Measurements from ENCODE around the gene HPCAL4. TPM values are rescaled to one million over a fixed set of nuclear protein-coding genes. Genes with fewer than 3 reads are reported as not detected.
A peak's percentile ranks its signal among the peaks of the same experiment; 100 is the strongest.

Gene HPCAL4
- polyA plus RNA-seq, 1 experiment: not detected

- ChIA-PET POLR2A (no interaction called here), CTCF (interaction anchor here (0.6 to 10.0 kb wide), 2 partner anchors 19 to 564 kb away, joined by 3 to 137 read pairs; no protein-coding TSS in a partner anchor)
- Histone ChIP-seq H3K36me3 (ENCODE audit: control insufficient read depth, insufficient read depth, low read length) (no peaks in the 10 kb centered on the region), H3K27me3 (ENCODE audit: control insufficient read depth, insufficient read depth, low read length) (peaks cover 37% of the 10 kb centered on the region), H3K4me3 (ENCODE audit: low read depth, low read length) (no peak overlapping the region)
- TF ChIP-seq, protein P1, sequence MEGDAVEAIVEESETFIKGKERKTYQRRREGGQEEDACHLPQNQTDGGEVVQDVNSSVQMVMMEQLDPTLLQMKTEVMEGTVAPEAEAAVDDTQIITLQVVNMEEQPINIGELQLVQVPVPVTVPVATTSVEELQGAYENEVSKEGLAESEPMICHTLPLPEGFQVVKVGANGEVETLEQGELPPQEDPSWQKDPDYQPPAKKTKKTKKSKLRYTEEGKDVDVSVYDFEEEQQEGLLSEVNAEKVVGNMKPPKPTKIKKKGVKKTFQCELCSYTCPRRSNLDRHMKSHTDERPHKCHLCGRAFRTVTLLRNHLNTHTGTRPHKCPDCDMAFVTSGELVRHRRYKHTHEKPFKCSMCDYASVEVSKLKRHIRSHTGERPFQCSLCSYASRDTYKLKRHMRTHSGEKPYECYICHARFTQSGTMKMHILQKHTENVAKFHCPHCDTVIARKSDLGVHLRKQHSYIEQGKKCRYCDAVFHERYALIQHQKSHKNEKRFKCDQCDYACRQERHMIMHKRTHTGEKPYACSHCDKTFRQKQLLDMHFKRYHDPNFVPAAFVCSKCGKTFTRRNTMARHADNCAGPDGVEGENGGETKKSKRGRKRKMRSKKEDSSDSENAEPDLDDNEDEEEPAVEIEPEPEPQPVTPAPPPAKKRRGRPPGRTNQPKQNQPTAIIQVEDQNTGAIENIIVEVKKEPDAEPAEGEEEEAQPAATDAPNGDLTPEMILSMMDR (IDR thresholded peaks at IDR 0.05; ENCODE audit: insufficient read depth, low read depth, low read length): no peak
- DNase-seq (ENCODE audit: low read depth): no peak
These were observed 16.0 kb downstream of the HPCAL4 start for GRCh38 chr1:39675220-39675619.

DNA sequence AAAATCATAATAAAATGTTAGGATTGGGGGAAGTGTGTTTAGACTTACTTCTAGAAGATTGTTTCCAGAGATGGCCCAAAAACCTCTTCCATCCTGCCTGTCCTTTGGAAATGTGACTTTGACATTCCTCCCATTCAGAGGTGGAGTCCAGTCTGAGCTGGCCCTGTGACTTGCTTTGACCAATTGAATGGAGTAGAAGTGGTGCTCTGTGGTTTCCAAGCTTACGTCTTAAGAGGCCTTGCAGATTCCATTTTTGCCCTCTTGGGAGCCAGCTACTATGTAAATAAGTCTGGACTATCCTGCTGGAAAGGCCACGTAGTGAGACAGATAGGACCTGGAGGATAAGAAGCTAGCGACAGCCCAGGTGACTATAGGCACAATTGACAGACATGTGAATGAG, 18.0 kb downstream of the HPCAL4 start:
- TF ChIP-seq, protein P1 (IDR thresholded peaks at IDR 0.05; ENCODE audit: insufficient read depth, low read depth, low read length): no peak
- Histone ChIP-seq H3K4me3 (ENCODE audit: low read depth, low read length) (no peak overlapping the region), H3K36me3 (ENCODE audit: control insufficient read depth, insufficient read depth, low read length) (no peaks in the 10 kb centered on the region), H3K27me3 (ENCODE audit: control insufficient read depth, insufficient read depth, low read length) (peaks cover 42% of the 10 kb centered on the region)
- ChIA-PET CTCF (interaction anchor here (1.1 to 10.0 kb wide), 4 partner anchors 8 to 29 kb away, joined by 4 to 137 read pairs (median 8); no protein-coding TSS in a partner anchor), POLR2A (no interaction called here)
- no peak for DNase-seq (ENCODE audit: low read depth)

GRCh38 chr1:39672551-39672947, 18.7 kb downstream of the HPCAL4 start:
- ChIA-PET CTCF (interaction anchor here (1.2 to 10.0 kb wide), 8 partner anchors 9 to 66 kb away, joined by 3 to 137 read pairs (median 7); no protein-coding TSS in a partner anchor), POLR2A (interaction anchor here (0.5 kb wide), 1 partner anchor 66 kb away, joined by 7 read pairs; the partner anchor contains the start of gene PPIE)
- no peaks in the 10 kb centered on the region for H3K36me3 ChIP-seq (ENCODE audit: control insufficient read depth, insufficient read depth, low read length)
- H3K27me3 ChIP-seq (ENCODE audit: control insufficient read depth, insufficient read depth, low read length): peaks cover 46% of the 10 kb centered on the region
- no peak for DNase-seq (ENCODE audit: low read depth)
- TF ChIP-seq, protein P1 (IDR thresholded peaks at IDR 0.05; ENCODE audit: insufficient read depth, low read depth, low read length): peak; percentile 49
- H3K4me3 ChIP-seq (ENCODE audit: low read depth, low read length): no peak overlapping the region

GRCh38 chr1:39671793-39672550, 19.3 kb downstream of the HPCAL4 start, which contains the start of gene NT5C1A:
Gene NT5C1A, minus strand, starts transcription at chr1:39672107. Its CDS starts 69 bp downstream, at chr1:39672038.
- DNase-seq (ENCODE audit: low read depth): no peak
- H3K27me3 ChIP-seq (ENCODE audit: control insufficient read depth, insufficient read depth, low read length): peaks cover 47% of the 10 kb centered on the region
- H3K36me3 ChIP-seq (ENCODE audit: control insufficient read depth, insufficient read depth, low read length): no peaks in the 10 kb centered on the region
- ChIA-PET CTCF (interaction anchor here (0.9 to 10.0 kb wide), 8 partner anchors 10 to 66 kb away, joined by 3 to 137 read pairs (median 7); no protein-coding TSS in a partner anchor), POLR2A (interaction anchor here (0.5 kb wide), 1 partner anchor 66 kb away, joined by 7 read pairs; the partner anchor contains the start of gene PPIE)
- TF ChIP-seq, protein P1 (IDR thresholded peaks at IDR 0.05; ENCODE audit: insufficient read depth, low read depth, low read length): no peak
- H3K4me3 ChIP-seq (ENCODE audit: low read depth, low read length): peak within 1 kb of the TSS; percentile 29

GRCh38 chr1:39671433-39671792, 19.8 kb downstream of the HPCAL4 start:
- no peak for DNase-seq (ENCODE audit: low read depth)
- TF ChIP-seq, protein P1 (IDR thresholded peaks at IDR 0.05; ENCODE audit: insufficient read depth, low read depth, low read length): no peak
- CTCF ChIA-PET: interaction anchor here (0.6 to 10.0 kb wide), 10 partner anchors 8 to 65 kb away, joined by 3 to 137 read pairs (median 7); no protein-coding TSS in a partner anchor
- H3K4me3 ChIP-seq (ENCODE audit: low read depth, low read length): peak overlapping the region; percentile 29; the same call in 1 of the 2 replicates
- no peaks in the 10 kb centered on the region for H3K36me3 ChIP-seq (ENCODE audit: control insufficient read depth, insufficient read depth, low read length)
- POLR2A ChIA-PET: no interaction called here
- peaks cover 47% of the 10 kb centered on the region for H3K27me3 ChIP-seq (ENCODE audit: control insufficient read depth, insufficient read depth, low read length)

All from BJ (cell line).